OCI-LY1 (cell line): Measurements from ENCODE around the gene ABCC9.

ENCODE experiments used
- H2AFZ ChIP-seq: fragments of 200-600 bp; sonication (generic), shearing (Covaris generic); 2 replicates; pipeline ENCODE4 v1.6.0; 2014; ENCODE audit warnings: antibody characterized with exemption, mild to moderate bottlenecking, low read length
- H3F3A ChIP-seq: fragments of 200-600 bp; sonication (generic), shearing (Covaris generic); 2 replicates; pipeline ENCODE4 v1.6.0; 2014; ENCODE audit warnings: mild to moderate bottlenecking, antibody characterized with exemption, low read length, moderate library complexity; ENCODE audit not compliant: insufficient read depth
- H3K27ac ChIP-seq: fragments of 200-600 bp; sonication (generic); 2 replicates; pipeline ENCODE4 v1.5.1; 2014; ENCODE audit warnings: low read length, mixed run types, mild to moderate bottlenecking, low read depth; ENCODE audit not compliant: poor library complexity, severe bottlenecking
- H3K27me3 ChIP-seq: fragments of 200-600 bp; sonication (generic); 2 replicates; pipeline ENCODE4 v1.6.0; 2014; ENCODE audit warnings: antibody characterized with exemption, mild to moderate bottlenecking, low read length, moderate library complexity; ENCODE audit not compliant: insufficient read depth
- H3K36me3 ChIP-seq: fragments of 200-600 bp; sonication (generic); 2 replicates; pipeline ENCODE4 v1.6.1; 2014; ENCODE audit warnings: mild to moderate bottlenecking, antibody characterized with exemption, low read length, moderate library complexity, mixed read lengths; ENCODE audit not compliant: insufficient read depth
- H3K4me1 ChIP-seq: fragments of 200-600 bp; sonication (generic); 2 replicates; pipeline ENCODE4 v1.5.1; 2014; ENCODE audit warnings: mild to moderate bottlenecking, low read length, moderate library complexity; ENCODE audit not compliant: insufficient read depth, severe bottlenecking
- H3K4me2 ChIP-seq: fragments of 200-600 bp; sonication (generic), shearing (Covaris generic); 2 replicates; pipeline ENCODE4 v1.6.1; 2014; ENCODE audit warnings: low read length
- H3K4me3 ChIP-seq: fragments of 200-600 bp; sonication (generic); 2 replicates; pipeline ENCODE4 v1.5.1; 2014; ENCODE audit warnings: low read length, low read depth, mild to moderate bottlenecking, mixed read lengths; ENCODE audit not compliant: poor library complexity, severe bottlenecking
- H3K79me2 ChIP-seq: fragments of 200-600 bp; shearing (Covaris generic); 2 replicates; pipeline ENCODE4 v1.6.1; 2016; ENCODE audit warnings: mixed run types, low read length, mixed read lengths; ENCODE audit not compliant: insufficient read depth
- H3K9ac ChIP-seq: fragments of 200-600 bp; sonication (generic), shearing (Covaris generic); 2 replicates; pipeline ENCODE4 v1.6.1; 2014; ENCODE audit warnings: mild to moderate bottlenecking, low read length, mixed read lengths
- H3K9me2 ChIP-seq: fragments of 200-600 bp; sonication (generic), shearing (Covaris generic); 2 replicates; pipeline ENCODE4 v1.6.1; 2014; ENCODE audit warnings: low read depth, mild to moderate bottlenecking, low read length, mixed read lengths
- H3K9me3 ChIP-seq: fragments of 200-600 bp; shearing (Covaris generic); 2 replicates; pipeline ENCODE4 v1.6.1; 2014; ENCODE audit warnings: low read length, mixed read lengths
- H4K20me1 ChIP-seq: fragments of 200-600 bp; sonication (generic), shearing (Covaris generic); 2 replicates; pipeline ENCODE4 v1.6.0; 2016; ENCODE audit warnings: mild to moderate bottlenecking, low read length; ENCODE audit not compliant: insufficient read depth
- CTCF ChIP-seq: fragments of 200-600 bp; sonication (generic), shearing (Covaris generic); IDR thresholded peaks from 2 replicates; pipeline ENCODE4 v1.5.1; 2017; ENCODE audit warnings: mild to moderate bottlenecking, antibody characterized with exemption, low read length, moderate library complexity, mixed read lengths
- EZH2 ChIP-seq: fragments of 200-600 bp; sonication (generic), shearing (Covaris generic); IDR thresholded peaks from 2 replicates; pipeline ENCODE4 v1.8.0; 2017; ENCODE audit warnings: borderline replicate concordance, mixed run types, mild to moderate bottlenecking, antibody characterized with exemption, low read length, moderate library complexity, mixed read lengths

Gene ABCC9

DNA sequence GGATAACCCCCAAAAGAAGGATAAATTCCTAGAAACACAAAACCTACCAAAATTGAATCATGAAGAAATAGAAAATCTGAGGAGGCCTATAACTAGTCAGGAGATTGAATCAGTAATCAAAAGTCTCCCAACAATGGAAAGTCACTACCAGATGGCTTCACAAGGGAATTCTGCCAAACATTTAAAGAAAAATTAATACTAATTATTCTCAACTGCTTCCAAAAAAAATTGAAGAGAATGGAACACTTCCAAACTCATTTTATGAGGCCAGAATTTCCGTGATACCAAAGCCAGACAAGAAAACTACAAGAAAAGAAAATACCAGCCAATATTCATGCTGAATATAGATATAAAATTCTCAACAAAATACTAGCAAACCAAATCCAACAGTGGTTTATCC lies 7.8 kb upstream of the ABCC9 start:
- Histone ChIP-seq H3K4me3 (no peak overlapping the region), H3K4me1 (no peaks in the 10 kb centered on the region), H3K4me2 (no peak overlapping the region), H3K79me2 (no peaks in the 10 kb centered on the region), H3K27me3 (no peaks in the 10 kb centered on the region), H3K9me3 (no peaks in the 10 kb centered on the region; the same call in 1 of the 2 replicates), H3K9me2 (no peaks in the 10 kb centered on the region), H3F3A (no peaks in the 10 kb centered on the region), H2AFZ (no peak overlapping the region), H4K20me1 (no peaks in the 10 kb centered on the region), H3K9ac (no peak overlapping the region), H3K27ac (no peak overlapping the region), H3K36me3 (no peaks in the 10 kb centered on the region)
- no peak for TF ChIP-seq EZH2
- no peak for TF ChIP-seq CTCF

- TF ChIP-seq CTCF = no peak
- TF ChIP-seq EZH2 = no peak
- Histone ChIP-seq H3K27me3 (no peaks in the 10 kb centered on the region), H3K4me2 (no peak overlapping the region), H3K79me2 (no peaks in the 10 kb centered on the region), H3K27ac (no peak overlapping the region), H3K4me3 (no peak overlapping the region), H3K9me2 (no peaks in the 10 kb centered on the region), H3K9ac (no peak overlapping the region), H3K9me3 (no peaks in the 10 kb centered on the region; the same call in 1 of the 2 replicates), H3K36me3 (no peaks in the 10 kb centered on the region), H3K4me1 (no peaks in the 10 kb centered on the region), H4K20me1 (no peaks in the 10 kb centered on the region), H2AFZ (no peak overlapping the region), H3F3A (no peaks in the 10 kb centered on the region)
Measured at GRCh38 chr12:21946983-21947382, 5.8 kb upstream of the ABCC9 start.

DNA sequence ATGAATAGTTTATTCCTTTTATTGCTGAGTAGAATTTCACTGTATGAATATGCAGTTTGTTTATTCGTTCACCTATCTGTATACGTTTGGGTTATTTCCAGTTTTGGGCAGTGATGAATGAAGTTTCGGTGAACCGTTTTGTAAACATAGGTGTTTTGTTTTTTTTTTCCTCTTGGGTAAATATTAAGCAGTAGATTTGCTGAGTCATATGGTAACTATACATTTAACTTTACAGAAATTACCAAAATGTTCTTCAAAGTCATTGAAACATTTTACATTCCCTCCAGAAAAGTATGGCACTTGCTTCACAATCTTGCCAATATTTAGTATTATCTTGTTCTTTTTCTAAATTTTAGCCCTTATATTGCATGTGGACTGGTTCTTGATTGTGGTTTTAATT lies 3.8 kb upstream of the ABCC9 start:
- no peaks in the 10 kb centered on the region for H3F3A ChIP-seq
- no peak overlapping the region for H3K9ac ChIP-seq
- no peaks in the 10 kb centered on the region for H3K4me1 ChIP-seq
- H3K4me3 ChIP-seq = no peak overlapping the region
- no peaks in the 10 kb centered on the region for H3K27me3 ChIP-seq
- no peak overlapping the region for H2AFZ ChIP-seq
- H3K79me2 ChIP-seq = no peaks in the 10 kb centered on the region
- TF ChIP-seq CTCF (no peak), EZH2 (no peak)
- no peaks in the 10 kb centered on the region for H3K9me2 ChIP-seq
- no peaks in the 10 kb centered on the region for H3K36me3 ChIP-seq
- no peak overlapping the region for H3K4me2 ChIP-seq
- H4K20me1 ChIP-seq = no peaks in the 10 kb centered on the region
- no peaks in the 10 kb centered on the region for H3K9me3 ChIP-seq
- H3K27ac ChIP-seq = no peak overlapping the region
